GM23338 (cell line): ENCODE measurements around the gene RBP3. TPM values are rescaled to one million over a fixed set of nuclear protein-coding genes. Genes with fewer than 3 reads are reported as not detected.

ENCODE experiments used
- ATAC-seq: fragments of 200-7000 bp; cut with Tn5 transposase; 3 replicates; pipeline ENCODE4 v1.9.1; 2020
- DNase-seq: peaks from one replicate; pipeline ENCODE4 v3.0.0-alpha.2; 2015; ENCODE audit warnings: low spot score
- H2AFZ ChIP-seq: fragments of 200-600 bp; sonication (generic); 2 replicates; pipeline ENCODE4 v1.8.0; 2016; ENCODE audit warnings: antibody characterized with exemption, mild to moderate bottlenecking, moderate library complexity
- H3F3A ChIP-seq: fragments of 200-600 bp; sonication (generic); replicated peaks from 2 replicates; pipeline ENCODE4 v1.8.0; 2017; ENCODE audit warnings: antibody characterized with exemption, mixed run types, low read depth
- H3K27ac ChIP-seq: fragments of 200-600 bp; sonication (generic); 2 replicates; pipeline ENCODE4 v1.6.1; 2016; ENCODE audit warnings: low read depth
- H3K27me3 ChIP-seq: fragments of 200-600 bp; sonication (generic); 2 replicates; pipeline ENCODE4 v1.8.0; 2016; ENCODE audit warnings: mild to moderate bottlenecking, mixed run types, moderate library complexity; ENCODE audit not compliant: insufficient read depth
- H3K36me3 ChIP-seq: fragments of 200-600 bp; sonication (generic); 2 replicates; pipeline ENCODE4 v1.8.0; 2016; ENCODE audit warnings: mild to moderate bottlenecking; ENCODE audit not compliant: insufficient read depth
- H3K4me1 ChIP-seq: fragments of 200-600 bp; sonication (generic); 2 replicates; pipeline ENCODE4 v1.8.0; 2016; ENCODE audit warnings: mild to moderate bottlenecking, moderate library complexity; ENCODE audit not compliant: insufficient read depth
- H3K4me2 ChIP-seq: fragments of 200-600 bp; sonication (generic); 2 replicates; pipeline ENCODE4 v1.7.1; 2017; ENCODE audit warnings: mixed run types
- H3K4me3 ChIP-seq: fragments of 200-600 bp; sonication (generic); 2 replicates; pipeline ENCODE4 v1.6.1; 2016; ENCODE audit warnings: mixed run types
- H3K79me2 ChIP-seq: fragments of 200-600 bp; sonication (generic); replicated peaks from 2 replicates; pipeline ENCODE4 v1.8.0; 2017; ENCODE audit warnings: mild to moderate bottlenecking; ENCODE audit not compliant: insufficient read depth
- H3K9me2 ChIP-seq: fragments of 200-600 bp; sonication (generic); 2 replicates; pipeline ENCODE4 v1.8.0; 2017; ENCODE audit not compliant: insufficient read depth
- H4K20me1 ChIP-seq: fragments of 200-600 bp; sonication (generic); replicated peaks from 2 replicates; pipeline ENCODE4 v1.8.0; 2017; ENCODE audit warnings: mild to moderate bottlenecking; ENCODE audit not compliant: insufficient read depth
- H3K27ac Mint-ChIP-seq: 2 replicates; pipeline ENCODE4 v1.8.0; 2020; ENCODE audit warnings: inconsistent platforms, mild to moderate bottlenecking, moderate library complexity, mixed read lengths
- H3K27me3 Mint-ChIP-seq: 3 replicates; pipeline ENCODE4 v1.8.0; 2022; ENCODE audit warnings: low read depth, mild to moderate bottlenecking, moderate library complexity, mixed read lengths, inconsistent platforms; ENCODE audit not compliant: insufficient read depth, poor library complexity
- H3K36me3 Mint-ChIP-seq: 3 replicates; pipeline ENCODE4 v1.8.0; 2021; ENCODE audit warnings: low read depth, mild to moderate bottlenecking, inconsistent platforms, moderate library complexity, mixed read lengths
- H3K4me1 Mint-ChIP-seq: 3 replicates; pipeline ENCODE4 v1.8.0; 2020; ENCODE audit warnings: mild to moderate bottlenecking, inconsistent platforms, mixed read lengths
- H3K4me3 Mint-ChIP-seq: 3 replicates; pipeline ENCODE4 v1.8.0; 2021; ENCODE audit warnings: moderate library complexity, mild to moderate bottlenecking, inconsistent platforms, mixed read lengths
- H3K9me3 Mint-ChIP-seq: 3 replicates; pipeline ENCODE4 v1.8.0; 2020; ENCODE audit warnings: moderate library complexity, mild to moderate bottlenecking, inconsistent platforms, mixed read lengths
- CREB1 ChIP-seq: fragments of 250-450 bp; sonication (Bioruptor Pico); IDR thresholded peaks from 2 replicates; pipeline ENCODE4 v1.5.0; 2020; ENCODE audit warnings: low read depth, mild to moderate bottlenecking, moderate library complexity
- CTCF ChIP-seq, 2 experiments: fragments of 200-600 bp in 1 of 2; sonication (generic) in 1 of 2; conservative IDR thresholded peaks; 2 replicates each; pipeline versions ENCODE4 v1.5.1 to v1.6.1; 2016 to 2017; ENCODE audit warnings: antibody characterized with exemption in 2 of 2, low read depth in 2 of 2, mild to moderate bottlenecking in 2 of 2, moderate library complexity in 1 of 2
- ETS1 ChIP-seq: IDR thresholded peaks from 2 replicates; pipeline ENCODE4 v1.6.1; 2016; ENCODE audit warnings: antibody characterized with exemption
- EZH2 ChIP-seq: fragments of 200-600 bp; sonication (generic); IDR thresholded peaks from one replicate; pipeline ENCODE4 v1.8.0; 2017; ENCODE audit warnings: antibody characterized with exemption, mild to moderate bottlenecking, low read depth; ENCODE audit not compliant: unreplicated experiment
- JUNB ChIP-seq: IDR thresholded peaks from one replicate; pipeline ENCODE4 v1.6.1; 2016; ENCODE audit warnings: antibody characterized with exemption; ENCODE audit not compliant: unreplicated experiment
- NANOG ChIP-seq: IDR thresholded peaks from 2 replicates; pipeline ENCODE4 v1.6.1; 2016; ENCODE audit warnings: antibody characterized with exemption, borderline replicate concordance
- POLR2AphosphoS5 ChIP-seq: IDR thresholded peaks from 2 replicates; pipeline ENCODE4 v1.6.1; 2016; ENCODE audit warnings: antibody characterized with exemption, low read depth
- REST ChIP-seq: IDR thresholded peaks from one replicate; pipeline ENCODE4 v1.6.1; 2018; ENCODE audit warnings: antibody characterized with exemption; ENCODE audit not compliant: unreplicated experiment
- STAT1 ChIP-seq: IDR thresholded peaks from one replicate; pipeline ENCODE4 v1.6.1; 2016; ENCODE audit warnings: antibody characterized with exemption; ENCODE audit not compliant: unreplicated experiment
- ZNF114 ChIP-seq: fragments of 250-450 bp; sonication (Bioruptor Pico); IDR thresholded peaks from 2 replicates; pipeline ENCODE4 v1.5.0; 2020; ENCODE audit warnings: mild to moderate bottlenecking, moderate library complexity
- ZNF331 ChIP-seq: fragments of 250-450 bp; sonication (Bioruptor Pico); IDR thresholded peaks from 2 replicates; pipeline ENCODE4 v1.5.0; 2020; ENCODE audit warnings: low read depth, mild to moderate bottlenecking, moderate library complexity
- ZNF462 ChIP-seq: fragments of 250-450 bp; sonication (Bioruptor Pico); IDR thresholded peaks from 2 replicates; pipeline ENCODE4 v1.5.0; 2020; ENCODE audit warnings: mild to moderate bottlenecking, moderate library complexity
- polyA plus RNA-seq: library from polyadenylated mRNA; unstranded; fragments of >200 nt; fragmentation: Nextera tagmentation; extraction: Ambion mirVana; gene quantifications from 2 replicates; pipeline ENCODE4 v1.2.1, GENCODE V29; 2016
- total RNA-seq: library from RNA; depleted of rRNA; stranded (reverse); fragments of >200 nt; shearing (Covaris generic); gene quantifications from 2 replicates; pipeline ENCODE4 v1.2.3, GENCODE V29; 2014

Gene RBP3
- total and polyA plus RNA-seq, 2 experiments from 2014 or later = not detected

GRCh38 chr10:47315421-47315820 lies 32.7 kb upstream of the RBP3 start (continued):
- no peak for TF ChIP-seq ZNF462 (CRISPR knock-in tag)

- Histone ChIP-seq H3K27ac (no peak overlapping the region), H3K27me3 (no peaks in the 10 kb centered on the region), H3F3A (no peaks in the 10 kb centered on the region), H3K4me3 (no peak overlapping the region), H3K9me2 (0 out of 2 replicates have a peak, but pooled peaks cover 4% of the 10 kb centered on the region), H3K79me2 (no peaks in the 10 kb centered on the region), H3K4me2 (no peak overlapping the region), H3K4me1 (no peaks in the 10 kb centered on the region), H4K20me1 (no peaks in the 10 kb centered on the region), H3K36me3 (no peaks in the 10 kb centered on the region), H2AFZ (no peak overlapping the region)
- no peak overlapping the region for H3K27ac Mint-ChIP-seq
- ATAC-seq = no peak
- no peak overlapping the region for H3K4me3 Mint-ChIP-seq
- no peaks in the 10 kb centered on the region for H3K4me1 Mint-ChIP-seq
- DNase-seq = no peak
- H3K9me3 Mint-ChIP-seq = no peaks in the 10 kb centered on the region
- peaks cover 13% of the 10 kb centered on the region for H3K27me3 Mint-ChIP-seq
- H3K36me3 Mint-ChIP-seq = no peaks in the 10 kb centered on the region
- no peak for TF ChIP-seq CTCF (conservative IDR thresholded peaks at IDR 0.05; ENCODE audit: low read depth in 2 of 2)
- no peak for TF ChIP-seq POLR2AphosphoS5
- TF ChIP-seq ZNF114 = no peak
- no peak for TF ChIP-seq EZH2
- no peak for TF ChIP-seq STAT1
- no peak for TF ChIP-seq REST
- TF ChIP-seq ETS1 = no peak
- no peak for TF ChIP-seq ZNF331 (CRISPR knock-in tag)
- TF ChIP-seq NANOG = no peak
- no peak for TF ChIP-seq CREB1 (CRISPR knock-in tag)
- TF ChIP-seq JUNB = no peak
Measured at GRCh38 chr10:47316131-47316530, 32.0 kb upstream of the RBP3 start.
